ENCODE data around the gene ZDHHC5. TPM values are rescaled to one million over a fixed set of nuclear protein-coding genes. Genes with fewer than 3 reads are reported as not detected.

The ZDHHC5 gene
- total and polyA plus RNA-seq, 2 of the 13 experiments (the other 11 are each of a cell fraction or from before 2014, with no cell fraction given), result 26.6 to 34.0 TPM

DNA sequence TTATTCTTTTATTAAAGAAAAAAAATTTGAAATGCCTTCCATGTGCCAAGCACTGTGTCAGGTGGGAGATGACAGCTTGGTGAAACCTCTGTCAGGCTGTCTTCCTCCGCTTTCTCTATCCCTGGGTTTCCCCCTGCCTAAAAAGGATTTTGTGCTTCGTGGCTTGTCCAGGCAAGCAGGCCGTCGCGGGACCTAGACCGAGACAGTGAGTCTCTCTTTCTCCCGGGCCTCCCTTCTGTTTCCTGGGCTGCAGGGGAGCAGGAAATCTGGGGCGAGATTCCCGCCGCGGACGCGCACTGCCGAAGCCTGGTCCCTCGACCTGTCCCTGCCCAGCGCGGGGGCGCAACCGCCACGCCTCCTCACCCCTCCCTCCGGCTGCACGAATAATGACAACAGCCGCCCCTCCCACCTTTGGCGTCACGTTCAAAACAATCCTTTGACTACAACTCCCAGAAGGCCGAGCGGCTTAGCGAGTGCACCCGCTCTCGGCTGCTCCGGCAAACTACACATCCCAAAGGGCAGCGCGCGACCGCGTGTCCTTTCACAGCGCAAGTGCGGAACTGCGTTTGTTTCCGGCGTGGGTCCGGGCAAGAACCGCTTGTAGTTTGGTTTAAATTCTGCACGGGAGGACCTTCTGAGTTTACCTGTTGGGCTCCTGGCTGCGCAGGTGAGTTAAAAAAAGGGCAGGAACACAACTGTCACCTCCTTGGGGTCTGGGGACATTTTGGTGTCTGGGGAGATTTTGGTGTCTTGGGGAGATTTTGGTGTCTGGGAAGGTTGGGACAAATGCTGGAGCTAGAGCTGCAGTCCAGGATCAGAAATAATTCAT is 10.5 kb upstream of the ZDHHC5 start, which contains the start of gene CLP1 (continued):
- TF ChIP-seq, protein P1, sequence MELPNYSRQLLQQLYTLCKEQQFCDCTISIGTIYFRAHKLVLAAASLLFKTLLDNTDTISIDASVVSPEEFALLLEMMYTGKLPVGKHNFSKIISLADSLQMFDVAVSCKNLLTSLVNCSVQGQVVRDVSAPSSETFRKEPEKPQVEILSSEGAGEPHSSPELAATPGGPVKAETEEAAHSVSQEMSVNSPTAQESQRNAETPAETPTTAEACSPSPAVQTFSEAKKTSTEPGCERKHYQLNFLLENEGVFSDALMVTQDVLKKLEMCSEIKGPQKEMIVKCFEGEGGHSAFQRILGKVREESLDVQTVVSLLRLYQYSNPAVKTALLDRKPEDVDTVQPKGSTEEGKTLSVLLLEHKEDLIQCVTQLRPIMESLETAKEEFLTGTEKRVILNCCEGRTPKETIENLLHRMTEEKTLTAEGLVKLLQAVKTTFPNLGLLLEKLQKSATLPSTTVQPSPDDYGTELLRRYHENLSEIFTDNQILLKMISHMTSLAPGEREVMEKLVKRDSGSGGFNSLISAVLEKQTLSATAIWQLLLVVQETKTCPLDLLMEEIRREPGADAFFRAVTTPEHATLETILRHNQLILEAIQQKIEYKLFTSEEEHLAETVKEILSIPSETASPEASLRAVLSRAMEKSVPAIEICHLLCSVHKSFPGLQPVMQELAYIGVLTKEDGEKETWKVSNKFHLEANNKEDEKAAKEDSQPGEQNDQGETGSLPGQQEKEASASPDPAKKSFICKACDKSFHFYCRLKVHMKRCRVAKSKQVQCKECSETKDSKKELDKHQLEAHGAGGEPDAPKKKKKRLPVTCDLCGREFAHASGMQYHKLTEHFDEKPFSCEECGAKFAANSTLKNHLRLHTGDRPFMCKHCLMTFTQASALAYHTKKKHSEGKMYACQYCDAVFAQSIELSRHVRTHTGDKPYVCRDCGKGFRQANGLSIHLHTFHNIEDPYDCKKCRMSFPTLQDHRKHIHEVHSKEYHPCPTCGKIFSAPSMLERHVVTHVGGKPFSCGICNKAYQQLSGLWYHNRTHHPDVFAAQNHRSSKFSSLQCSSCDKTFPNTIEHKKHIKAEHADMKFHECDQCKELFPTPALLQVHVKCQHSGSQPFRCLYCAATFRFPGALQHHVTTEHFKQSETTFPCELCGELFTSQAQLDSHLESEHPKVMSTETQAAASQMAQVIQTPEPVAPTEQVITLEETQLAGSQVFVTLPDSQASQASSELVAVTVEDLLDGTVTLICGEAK (IDR thresholded peaks at IDR 0.05), result no peak
- TF ChIP-seq, protein P1 (CRISPR knock-in tag; IDR thresholded peaks at IDR 0.05), result peak; percentile 99
- TF ChIP-seq STAG1 (CRISPR knock-in tag; IDR thresholded peaks at IDR 0.05), result no peak
- peak; percentile 43; the same call in 1 of the 2 replicates for TF ChIP-seq ZNF274 (CRISPR knock-in tag; IDR thresholded peaks at IDR 0.05)
- peak; percentile 67; the same call in 1 of the 2 replicates for TF ChIP-seq ZMYM3 (CRISPR knock-in tag; IDR thresholded peaks at IDR 0.05)
- TF ChIP-seq SAP130 (CRISPR knock-in tag; IDR thresholded peaks at IDR 0.05; ENCODE audit: low read depth), result peak; percentile 99
- TF ChIP-seq, protein P2, sequence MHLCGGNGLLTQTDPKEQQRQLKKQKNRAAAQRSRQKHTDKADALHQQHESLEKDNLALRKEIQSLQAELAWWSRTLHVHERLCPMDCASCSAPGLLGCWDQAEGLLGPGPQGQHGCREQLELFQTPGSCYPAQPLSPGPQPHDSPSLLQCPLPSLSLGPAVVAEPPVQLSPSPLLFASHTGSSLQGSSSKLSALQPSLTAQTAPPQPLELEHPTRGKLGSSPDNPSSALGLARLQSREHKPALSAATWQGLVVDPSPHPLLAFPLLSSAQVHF (CRISPR knock-in tag; IDR thresholded peaks at IDR 0.05), result no peak
- TF ChIP-seq, protein P3, sequence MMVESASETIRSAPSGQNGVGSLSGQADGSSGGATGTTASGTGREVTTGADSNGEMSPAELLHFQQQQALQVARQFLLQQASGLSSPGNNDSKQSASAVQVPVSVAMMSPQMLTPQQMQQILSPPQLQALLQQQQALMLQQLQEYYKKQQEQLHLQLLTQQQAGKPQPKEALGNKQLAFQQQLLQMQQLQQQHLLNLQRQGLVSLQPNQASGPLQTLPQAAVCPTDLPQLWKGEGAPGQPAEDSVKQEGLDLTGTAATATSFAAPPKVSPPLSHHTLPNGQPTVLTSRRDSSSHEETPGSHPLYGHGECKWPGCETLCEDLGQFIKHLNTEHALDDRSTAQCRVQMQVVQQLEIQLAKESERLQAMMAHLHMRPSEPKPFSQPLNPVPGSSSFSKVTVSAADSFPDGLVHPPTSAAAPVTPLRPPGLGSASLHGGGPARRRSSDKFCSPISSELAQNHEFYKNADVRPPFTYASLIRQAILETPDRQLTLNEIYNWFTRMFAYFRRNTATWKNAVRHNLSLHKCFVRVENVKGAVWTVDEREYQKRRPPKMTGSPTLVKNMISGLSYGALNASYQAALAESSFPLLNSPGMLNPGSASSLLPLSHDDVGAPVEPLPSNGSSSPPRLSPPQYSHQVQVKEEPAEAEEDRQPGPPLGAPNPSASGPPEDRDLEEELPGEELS (CRISPR knock-in tag; IDR thresholded peaks at IDR 0.05), result peak; percentile 91
- TF ChIP-seq, protein P4, sequence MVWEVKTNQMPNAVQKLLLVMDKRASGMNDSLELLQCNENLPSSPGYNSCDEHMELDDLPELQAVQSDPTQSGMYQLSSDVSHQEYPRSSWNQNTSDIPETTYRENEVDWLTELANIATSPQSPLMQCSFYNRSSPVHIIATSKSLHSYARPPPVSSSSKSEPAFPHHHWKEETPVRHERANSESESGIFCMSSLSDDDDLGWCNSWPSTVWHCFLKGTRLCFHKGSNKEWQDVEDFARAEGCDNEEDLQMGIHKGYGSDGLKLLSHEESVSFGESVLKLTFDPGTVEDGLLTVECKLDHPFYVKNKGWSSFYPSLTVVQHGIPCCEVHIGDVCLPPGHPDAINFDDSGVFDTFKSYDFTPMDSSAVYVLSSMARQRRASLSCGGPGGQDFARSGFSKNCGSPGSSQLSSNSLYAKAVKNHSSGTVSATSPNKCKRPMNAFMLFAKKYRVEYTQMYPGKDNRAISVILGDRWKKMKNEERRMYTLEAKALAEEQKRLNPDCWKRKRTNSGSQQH (CRISPR knock-in tag; IDR thresholded peaks at IDR 0.05; ENCODE audit: low read depth), result peak; percentile 22; the same call in 1 of the 2 replicates
- TF ChIP-seq, protein P5, sequence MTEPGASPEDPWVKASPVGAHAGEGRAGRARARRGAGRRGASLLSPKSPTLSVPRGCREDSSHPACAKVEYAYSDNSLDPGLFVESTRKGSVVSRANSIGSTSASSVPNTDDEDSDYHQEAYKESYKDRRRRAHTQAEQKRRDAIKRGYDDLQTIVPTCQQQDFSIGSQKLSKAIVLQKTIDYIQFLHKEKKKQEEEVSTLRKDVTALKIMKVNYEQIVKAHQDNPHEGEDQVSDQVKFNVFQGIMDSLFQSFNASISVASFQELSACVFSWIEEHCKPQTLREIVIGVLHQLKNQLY (CRISPR knock-in tag; IDR thresholded peaks at IDR 0.05), result no peak; the same call in 1 of the 2 replicates
- 0 out of 2 replicates have a peak, but pooled peaks have one; percentile 42 for TF ChIP-seq ZBTB7B (CRISPR knock-in tag; IDR thresholded peaks at IDR 0.05)
- no peak for TF ChIP-seq PTBP1 (IDR thresholded peaks at IDR 0.05; ENCODE audit: low read depth, low read length, poor library complexity, severe bottlenecking)
- TF ChIP-seq, protein P6, sequence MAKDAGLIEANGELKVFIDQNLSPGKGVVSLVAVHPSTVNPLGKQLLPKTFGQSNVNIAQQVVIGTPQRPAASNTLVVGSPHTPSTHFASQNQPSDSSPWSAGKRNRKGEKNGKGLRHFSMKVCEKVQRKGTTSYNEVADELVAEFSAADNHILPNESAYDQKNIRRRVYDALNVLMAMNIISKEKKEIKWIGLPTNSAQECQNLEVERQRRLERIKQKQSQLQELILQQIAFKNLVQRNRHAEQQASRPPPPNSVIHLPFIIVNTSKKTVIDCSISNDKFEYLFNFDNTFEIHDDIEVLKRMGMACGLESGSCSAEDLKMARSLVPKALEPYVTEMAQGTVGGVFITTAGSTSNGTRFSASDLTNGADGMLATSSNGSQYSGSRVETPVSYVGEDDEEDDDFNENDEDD (CRISPR knock-in tag; IDR thresholded peaks at IDR 0.05; ENCODE audit: borderline replicate concordance), result peak; percentile 90
